Lung (tissue), 16 donors: Measurements from ENCODE around the gene PTN. TPM values are rescaled to one million over a fixed set of nuclear protein-coding genes. Genes with fewer than 3 reads are reported as not detected.
A peak's percentile ranks its signal among the peaks of the same experiment; 100 is the strongest.

ENCODE experiments used
- ATAC-seq: fragments of 200-7000 bp; cut with Tn5 transposase; one replicate; pipeline ENCODE4 v1.9.1; 2020; ENCODE audit warnings: moderate number of reproducible peaks; ENCODE audit not compliant: insufficient read depth, low FRiP score
- DNase-seq, 3 donors: peaks; one replicate each; pipeline ENCODE4 v3.0.0-alpha.2; 2013 to 2017
- H3K27ac ChIP-seq, 2 donors: one replicate each; pipeline ENCODE4 v1.5.1; 2013; ENCODE audit warnings: mild to moderate bottlenecking in 2 of 2, moderate library complexity in 2 of 2, control low read depth in 1 of 2, inconsistent platforms in 1 of 2, low read depth in 1 of 2, low read length in 1 of 2
- H3K27me3 ChIP-seq, 3 donors: one replicate each; pipeline ENCODE4 v1.5.1; 2013; ENCODE audit warnings: low read length in 2 of 3; ENCODE audit not compliant: control insufficient read depth in 3 of 3, insufficient read depth in 3 of 3
- H3K36me3 ChIP-seq, 4 donors: one replicate each; pipeline ENCODE4 v1.5.1; 2013; ENCODE audit warnings: low read length in 4 of 4, mild to moderate bottlenecking in 1 of 4, moderate library complexity in 1 of 4; ENCODE audit not compliant: control insufficient read depth in 4 of 4, insufficient read depth in 4 of 4
- H3K4me1 ChIP-seq, 5 donors: one replicate each; pipeline ENCODE4 v1.5.1; 2013; ENCODE audit warnings: low read length in 5 of 5, mild to moderate bottlenecking in 2 of 5, moderate library complexity in 1 of 5; ENCODE audit not compliant: control insufficient read depth in 5 of 5, insufficient read depth in 5 of 5
- H3K4me3 ChIP-seq: one replicate; pipeline ENCODE4 v1.5.1; 2013; ENCODE audit warnings: mild to moderate bottlenecking, control low read depth, moderate library complexity
- H3K9ac ChIP-seq, 2 donors: one replicate each; pipeline ENCODE4 v1.5.1; 2013; ENCODE audit warnings: low read length in 2 of 2, control low read depth in 1 of 2; ENCODE audit not compliant: insufficient read depth in 1 of 2
- H3K9me3 ChIP-seq, 4 donors: one replicate each; pipeline ENCODE4 v1.5.1; 2013; ENCODE audit warnings: low read length in 3 of 4, mild to moderate bottlenecking in 1 of 4, moderate library complexity in 1 of 4; ENCODE audit not compliant: control insufficient read depth in 4 of 4, insufficient read depth in 3 of 4
- whole genome bisulfite sequencing, 2 donors: extraction: QIAGEN DNeasy Blood & Tissue Kit; methylation state at CpG; one replicate each; pipeline ENCODE4 v1.1.7; 2013; 5-methylcytosine and 5-hydroxymethylcytosine counted together
- long read RNA-seq, 5 donors: transcript quantifications; one replicate each; lab custom pipeline, GENCODE V29; 2026
- polyA plus RNA-seq, 2 donors: library from polyadenylated mRNA; stranded (reverse); fragments of 200-250 nt; gene quantifications; one replicate each; pipeline ENCODE4 v1.2.1, GENCODE V29; 2013
- total RNA-seq, 2 donors: library from RNA; depleted of rRNA in 1 of 2; stranded (reverse); fragments of >200 nt in 1 of 2; gene quantifications; one replicate each; pipeline ENCODE4 v1.2.1, GENCODE V29; 2014 to 2021
- TF ChIP-seq, protein P1 (sequence below): IDR thresholded peaks from 2 replicates; pipeline ENCODE4 v1.5.1; 2012; ENCODE audit warnings: mild to moderate bottlenecking; ENCODE audit errors: control extremely low read depth, extremely low read depth
- donor health status: control.
- donor health status: control.
- donor health status: Bipolar disorder and iron deficiency.
- donor health status: healthy.
- donor health status: DM: yes; HTN: yes; CAD: no.

PTN gene, protein sequence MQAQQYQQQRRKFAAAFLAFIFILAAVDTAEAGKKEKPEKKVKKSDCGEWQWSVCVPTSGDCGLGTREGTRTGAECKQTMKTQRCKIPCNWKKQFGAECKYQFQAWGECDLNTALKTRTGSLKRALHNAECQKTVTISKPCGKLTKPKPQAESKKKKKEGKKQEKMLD
- total RNA-seq (10 to 100 TPM in 1 of 2 donors, under 1 TPM in 1; 0.77 to 43.1 TPM), polyA plus RNA-seq (1 to 10 TPM; 1.0 to 4.2 TPM)
- long read RNA-seq, donor 1, transcript PTN-201 (5 exons, 1,614 nt) = major isoform, 22 of 72 reads
- long read RNA-seq, donor 1, partial matches to known transcripts = 50 of 72 reads
- long read RNA-seq, donor 1, other reads (novel, unspliced or antisense) = 0 of 72 reads
- long read RNA-seq, donor 2, transcript PTN-201 (5 exons, 1,614 nt) = major isoform, 7 of 13 reads
- long read RNA-seq, donor 2, partial matches to known transcripts = 6 of 13 reads
- long read RNA-seq, donor 2, other reads (novel, unspliced or antisense) = 0 of 13 reads
- long read RNA-seq, donor 3, partial matches to known transcripts = 12 of 16 reads
- long read RNA-seq, donor 3, other reads (novel, unspliced or antisense) = 0 of 16 reads
- long read RNA-seq, donor 4, transcript PTN-201 (5 exons, 1,614 nt) = major isoform, 15 of 39 reads
- long read RNA-seq, donor 4, partial matches to known transcripts = 24 of 39 reads
- long read RNA-seq, donor 4, other reads (novel, unspliced or antisense) = 0 of 39 reads
- long read RNA-seq, donor 5, transcript PTN-201 (5 exons, 1,614 nt) = major isoform, 35 of 64 reads
- long read RNA-seq, donor 5, partial matches to known transcripts = 29 of 64 reads
- long read RNA-seq, donor 5, other reads (novel, unspliced or antisense) = 0 of 64 reads

DNA sequence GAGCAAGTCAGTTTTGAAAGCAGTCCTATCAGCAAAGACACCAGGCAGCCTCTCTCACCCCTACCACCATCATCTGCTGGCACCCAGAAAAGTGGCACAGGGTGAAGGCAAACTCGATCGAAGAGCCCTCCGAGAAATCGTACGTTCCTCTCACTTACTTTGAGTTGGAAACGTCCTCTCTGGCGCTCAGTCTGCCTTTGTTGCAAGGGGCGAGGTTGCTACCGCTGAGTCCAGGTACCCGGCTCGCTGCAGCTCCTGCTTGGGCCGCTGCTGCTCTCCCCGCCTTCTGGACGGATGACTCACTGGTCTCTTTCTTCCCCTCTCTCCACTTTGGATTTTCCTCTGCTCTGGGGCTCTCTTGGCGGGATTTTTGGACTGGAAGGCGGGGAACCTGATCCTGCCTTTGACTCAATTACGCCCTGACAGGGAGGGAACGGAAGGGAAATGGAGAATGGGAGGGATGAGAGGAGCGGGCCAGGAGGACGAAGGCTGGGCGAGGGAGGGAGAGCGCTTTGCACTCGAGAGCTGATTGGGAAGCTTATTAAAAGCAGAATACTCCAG is at the start of gene PTN:
TSS of gene PTN (minus strand) at position 453 of the 561 bp plus-strand sequence. CDS start 88,760 bp downstream, outside the sequence.
- Histone ChIP-seq H3K36me3 (no peaks in the 10 kb centered on the region), H3K9me3 (peaks cover 0 to 4% (median 1%) of the 10 kb centered on the region in 4 donors), H3K27me3 (peaks cover 0 to 6% (median 0%) of the 10 kb centered on the region in 3 donors), H3K4me1 (peaks cover 0 to 11% (median 0%) of the 10 kb centered on the region in 5 donors), H3K27ac (no peak within 1 kb of the TSS), H3K4me3 (no peak within 1 kb of the TSS), H3K9ac (peak within 1 kb of the TSS; percentile 53 to 84)
- 1 to 3% methylated on average over 23 of the region's 23 CpGs for WGBS, 2 donors
- DNase-seq (peak; percentile 71 to 82 (median 81)), ATAC-seq (peak; percentile 75)
- TF ChIP-seq, protein P1, sequence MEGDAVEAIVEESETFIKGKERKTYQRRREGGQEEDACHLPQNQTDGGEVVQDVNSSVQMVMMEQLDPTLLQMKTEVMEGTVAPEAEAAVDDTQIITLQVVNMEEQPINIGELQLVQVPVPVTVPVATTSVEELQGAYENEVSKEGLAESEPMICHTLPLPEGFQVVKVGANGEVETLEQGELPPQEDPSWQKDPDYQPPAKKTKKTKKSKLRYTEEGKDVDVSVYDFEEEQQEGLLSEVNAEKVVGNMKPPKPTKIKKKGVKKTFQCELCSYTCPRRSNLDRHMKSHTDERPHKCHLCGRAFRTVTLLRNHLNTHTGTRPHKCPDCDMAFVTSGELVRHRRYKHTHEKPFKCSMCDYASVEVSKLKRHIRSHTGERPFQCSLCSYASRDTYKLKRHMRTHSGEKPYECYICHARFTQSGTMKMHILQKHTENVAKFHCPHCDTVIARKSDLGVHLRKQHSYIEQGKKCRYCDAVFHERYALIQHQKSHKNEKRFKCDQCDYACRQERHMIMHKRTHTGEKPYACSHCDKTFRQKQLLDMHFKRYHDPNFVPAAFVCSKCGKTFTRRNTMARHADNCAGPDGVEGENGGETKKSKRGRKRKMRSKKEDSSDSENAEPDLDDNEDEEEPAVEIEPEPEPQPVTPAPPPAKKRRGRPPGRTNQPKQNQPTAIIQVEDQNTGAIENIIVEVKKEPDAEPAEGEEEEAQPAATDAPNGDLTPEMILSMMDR = no peak

DNA sequence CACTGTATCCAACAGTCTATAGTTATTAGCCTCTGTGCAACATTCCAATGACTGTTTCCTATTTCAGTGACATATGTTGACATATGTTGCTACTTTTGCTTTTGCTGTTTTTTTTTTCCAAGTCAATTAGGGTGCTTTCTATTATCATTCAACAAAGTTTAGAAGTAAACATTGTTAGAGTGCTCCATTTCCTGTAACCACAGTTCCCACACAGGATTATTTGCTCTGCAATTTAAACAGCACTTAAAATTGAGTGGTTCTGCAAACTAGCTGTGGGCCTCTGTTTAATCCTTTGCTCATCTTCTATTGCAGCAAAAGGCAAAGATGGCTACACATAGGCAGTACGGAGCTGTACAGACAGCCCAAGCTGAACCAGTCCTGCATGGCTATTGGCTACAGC is 46.5 kb upstream of the PTN start:
- WGBS, 2 donors = 43 to 81% methylated on average over 1 of the region's 1 CpG
- H3K4me1 ChIP-seq = peaks cover 0 to 6% (median 3%) of the 10 kb centered on the region in 5 donors
- H3K9me3 ChIP-seq = no peaks in the 10 kb centered on the region
- DNase-seq (peak in 2 of 3 donors; percentile 11 to 26), ATAC-seq (peak; percentile 41)
- H3K9ac ChIP-seq = no peak overlapping the region
- no peaks in the 10 kb centered on the region for H3K36me3 ChIP-seq
- TF ChIP-seq, protein P1 = no peak
- H3K27me3 ChIP-seq = no peaks in the 10 kb centered on the region
- no peak overlapping the region for H3K27ac ChIP-seq
- H3K4me3 ChIP-seq = no peak overlapping the region

DNA sequence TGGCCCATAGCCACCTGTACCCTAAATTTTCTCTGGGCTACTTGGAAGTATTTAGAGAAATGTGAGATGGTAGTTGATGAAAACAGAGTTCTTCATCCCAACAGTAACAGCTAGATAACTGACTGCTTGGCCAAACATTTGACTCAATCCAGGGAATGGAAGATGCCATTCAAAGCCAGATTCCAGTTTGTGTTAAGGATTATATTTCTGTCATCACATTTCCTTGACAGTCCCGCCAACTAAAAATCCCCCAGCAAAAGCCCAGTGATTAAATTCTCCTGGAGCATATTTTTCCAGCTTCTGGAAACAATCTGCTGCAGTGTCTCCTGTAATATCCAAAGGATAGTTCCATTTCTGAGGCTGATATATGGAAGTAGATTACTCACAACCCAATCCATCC is 45.4 kb upstream of the PTN start:
- H3K4me1 ChIP-seq = peaks cover 0 to 6% (median 3%) of the 10 kb centered on the region in 5 donors
- no peak overlapping the region for H3K27ac ChIP-seq
- H3K36me3 ChIP-seq = no peaks in the 10 kb centered on the region
- H3K27me3 ChIP-seq = no peaks in the 10 kb centered on the region
- H3K9me3 ChIP-seq = no peaks in the 10 kb centered on the region
- 75 to 87% methylated on average over 1 of the region's 1 CpG for WGBS, 2 donors
- TF ChIP-seq, protein P1 = no peak
- ATAC-seq (no peak), DNase-seq (no peak)
- no peak overlapping the region for H3K9ac ChIP-seq
- H3K4me3 ChIP-seq = no peak overlapping the region
